HUDEP-2 (cell line): ENCODE data around the gene ZNF850.
"Not testable (repeated sequence)": the region's sequence is repeated elsewhere in the genome, so short reads cannot be mapped to it uniquely, and the experiment has no call there.

Source experiments
- DNase-seq, 76 experiments: peaks; one replicate each; lab custom pipeline; 2025; ENCODE audit not compliant: unreplicated experiment in 76 of 76; lab: John Stamatoyannopoulos, UW

The ZNF850 gene

DNA sequence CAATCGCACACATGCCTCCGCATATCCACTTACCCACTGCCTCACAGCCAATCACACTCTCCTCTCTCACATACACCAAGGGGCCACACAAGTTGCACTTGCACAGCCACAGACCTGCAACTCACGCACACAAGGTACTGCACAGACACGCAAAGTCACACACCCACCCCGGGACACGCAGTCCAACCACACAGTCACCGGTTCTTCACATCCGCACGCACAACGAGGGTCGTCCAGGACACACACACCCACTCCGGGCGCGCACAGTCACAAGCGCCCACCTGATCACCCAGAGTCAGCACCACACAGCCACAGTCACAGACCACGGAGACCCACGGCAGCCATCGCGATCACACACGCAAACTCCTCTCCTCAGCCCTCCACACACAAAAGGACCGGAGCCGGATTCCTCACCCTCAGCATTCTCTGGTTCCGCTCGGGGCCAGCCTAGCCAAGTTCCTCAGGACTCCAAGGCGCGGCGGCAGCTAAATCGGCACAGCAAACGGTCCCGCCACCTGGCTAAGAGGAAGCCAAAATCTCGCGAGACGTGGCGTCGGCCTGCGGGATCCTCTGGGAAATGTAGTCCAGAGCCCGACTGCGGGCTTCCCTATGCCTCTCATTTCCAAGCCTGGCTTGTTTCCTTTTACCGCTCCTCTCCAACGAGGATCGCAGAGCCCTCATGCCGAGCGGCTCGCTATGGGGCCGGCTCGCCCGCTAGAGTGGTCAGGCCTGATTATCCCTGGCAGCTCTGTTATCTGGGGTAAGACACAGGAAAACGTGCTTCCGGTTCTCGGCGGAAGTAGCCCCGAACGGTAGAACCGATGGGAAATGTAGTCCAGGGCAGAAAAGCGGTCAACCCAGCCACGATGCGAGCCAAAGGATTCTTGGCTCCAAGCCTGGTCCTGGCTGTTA lies at the start of gene ZNF850:
TSS of gene ZNF850 (minus strand) at position 497 of the 912 bp plus-strand sequence. CDS start 10,201 bp downstream, outside the sequence.
- DNase-seq: peak; percentile 57 to 99 (median 94)

DNA sequence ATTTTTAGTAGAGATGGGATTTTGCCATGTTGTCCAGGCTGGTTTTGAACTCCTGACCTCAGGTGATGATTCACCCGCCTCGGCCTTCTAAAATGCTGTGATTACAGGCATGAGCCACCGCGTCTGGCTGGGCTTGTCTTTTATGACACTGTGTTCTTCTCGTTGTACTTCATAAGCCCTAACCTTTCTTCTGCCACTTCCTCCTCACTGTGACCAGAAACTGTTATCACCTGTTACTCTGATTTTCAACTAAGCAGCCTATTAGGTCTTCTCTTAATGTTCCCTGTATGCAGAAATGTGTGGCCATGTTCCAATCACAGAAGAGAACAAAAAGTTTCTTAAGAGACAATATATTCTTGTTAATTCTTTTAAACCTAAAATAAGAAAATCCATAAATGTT lies 49.2 kb upstream of the ZNF850 start:
- no peak for DNase-seq

DNA sequence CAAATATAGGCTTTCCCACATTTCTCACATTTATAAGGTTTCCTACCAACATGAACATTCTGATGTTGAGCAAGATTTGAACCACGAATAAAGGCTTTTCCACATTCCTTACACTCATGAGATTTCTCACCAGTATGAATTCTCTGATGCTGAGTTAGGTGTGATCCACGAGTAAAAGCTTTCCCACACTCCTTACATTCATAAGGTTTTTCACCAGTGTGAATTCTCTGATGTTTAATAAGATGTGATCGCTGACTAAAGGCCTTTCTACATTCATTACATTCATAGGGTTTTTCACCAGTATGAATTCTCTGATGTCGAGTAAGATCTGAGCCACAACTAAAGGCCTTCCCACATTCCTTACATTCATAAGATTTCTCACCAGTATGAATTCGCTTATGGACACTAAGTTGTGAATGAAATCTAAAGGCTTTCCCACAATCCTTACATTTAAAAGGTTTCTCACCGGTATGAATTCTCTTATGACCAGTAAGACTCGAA lies 46.6 kb upstream of the ZNF850 start:
- DNase-seq: no peak

DNA sequence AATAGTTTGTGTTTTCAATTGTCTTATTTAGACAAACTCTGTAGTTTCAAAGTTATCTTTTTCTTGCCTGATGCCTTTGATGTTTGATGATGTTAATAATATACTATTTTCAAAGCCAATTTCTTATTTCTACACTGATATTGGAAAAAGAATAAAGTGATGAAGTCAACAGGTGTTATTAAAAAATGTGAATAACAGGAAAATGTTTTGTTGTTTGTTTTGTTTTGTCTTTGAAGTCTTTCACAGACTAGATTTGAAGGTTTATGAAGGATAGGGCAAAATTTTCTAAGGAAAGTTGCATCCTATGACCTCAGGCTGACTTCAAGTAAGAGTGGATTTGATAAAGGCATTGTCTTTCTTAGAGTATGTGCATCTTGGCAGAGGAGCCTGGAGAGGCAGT lies 34.4 kb upstream of the ZNF850 start:
- no peak for DNase-seq

DNA sequence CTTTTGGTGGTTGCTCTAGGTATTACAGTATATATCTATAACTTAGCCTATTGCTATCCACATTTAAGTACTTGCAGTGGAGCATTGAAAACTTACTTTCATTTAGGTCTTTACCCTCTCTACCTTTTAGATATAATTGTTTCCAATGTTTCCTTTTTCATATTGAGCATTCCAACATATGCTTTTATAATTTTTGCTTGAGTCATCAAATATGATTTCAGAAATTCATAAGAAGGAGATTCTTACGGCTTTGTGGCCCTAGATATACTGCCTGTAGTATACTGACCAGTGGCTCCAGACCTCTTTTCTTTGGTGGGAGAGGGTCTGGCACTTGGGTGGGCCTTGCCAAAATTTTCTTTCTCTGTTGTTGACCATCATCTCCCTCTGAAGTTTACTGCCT lies 32.8 kb upstream of the ZNF850 start:
- no peak for DNase-seq

DNA sequence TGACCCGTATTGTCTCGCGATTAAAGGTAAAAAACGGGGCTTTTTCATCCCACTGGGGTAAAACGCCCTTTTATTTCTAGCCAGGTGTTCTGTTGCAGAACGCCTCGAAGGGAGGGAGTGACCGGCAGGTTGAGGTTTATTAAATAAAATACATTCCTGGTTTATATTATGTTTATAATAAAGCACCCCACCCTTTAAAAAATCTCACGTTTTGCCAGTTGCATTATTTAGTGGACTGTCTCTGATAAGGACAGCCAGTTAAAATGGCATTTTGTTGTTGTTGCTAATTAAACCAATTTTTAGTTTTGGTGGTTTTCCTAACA lies 25.1 kb upstream of the ZNF850 start:
- DNase-seq: peak in 1 of 76 experiments; percentile 54

DNA sequence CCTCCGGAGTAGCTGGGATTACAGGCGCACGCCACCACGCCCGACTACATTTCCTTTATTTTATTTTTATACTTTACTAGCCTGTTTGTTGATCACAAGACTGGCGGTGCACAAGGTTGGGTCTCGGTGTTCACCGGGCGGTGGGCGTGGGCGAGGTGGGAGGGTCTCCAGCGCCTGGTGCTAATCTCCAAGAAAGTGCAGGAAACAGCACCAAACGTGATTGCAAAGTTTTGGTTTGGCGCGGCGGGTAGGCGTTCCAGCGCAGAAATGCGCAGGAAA lies 24.0 kb upstream of the ZNF850 start:
- no peak for DNase-seq

DNA sequence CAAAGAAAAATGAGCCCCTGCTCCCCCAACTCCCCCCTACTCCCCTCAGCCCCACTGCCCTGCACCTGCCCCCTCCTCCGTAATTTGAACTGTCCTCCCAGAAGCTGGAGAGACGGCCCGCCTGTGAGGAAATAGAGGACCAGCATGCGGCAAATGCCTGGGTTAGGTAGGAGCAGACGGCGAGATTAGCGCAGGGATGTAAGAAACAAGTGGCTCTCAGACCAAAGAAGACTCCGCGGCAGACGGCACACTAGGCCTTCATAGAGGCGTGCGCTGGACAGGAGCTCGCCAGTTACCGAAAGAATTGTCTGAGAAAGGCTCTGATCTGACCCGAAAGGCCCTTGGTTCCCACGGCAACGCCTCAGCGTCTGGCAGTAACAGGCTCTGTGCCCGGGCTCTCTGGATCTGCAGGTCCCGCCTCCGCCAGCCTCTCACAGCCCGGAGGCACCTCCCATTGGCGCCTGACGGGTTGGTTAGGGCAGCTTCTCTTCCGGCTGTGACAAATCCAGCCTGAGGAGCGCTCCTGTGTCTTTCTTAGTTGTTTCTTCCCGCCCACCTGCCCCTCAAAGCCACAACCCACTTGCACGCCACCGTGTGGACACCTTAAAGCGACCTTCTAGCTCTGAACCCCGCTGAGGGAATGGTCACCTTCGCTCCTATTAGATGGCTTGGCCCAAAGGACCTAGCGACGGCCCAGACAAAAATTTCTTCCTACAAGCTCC lies 19.0 kb upstream of the ZNF850 start:
- DNase-seq: not testable (repeated sequence)

DNA sequence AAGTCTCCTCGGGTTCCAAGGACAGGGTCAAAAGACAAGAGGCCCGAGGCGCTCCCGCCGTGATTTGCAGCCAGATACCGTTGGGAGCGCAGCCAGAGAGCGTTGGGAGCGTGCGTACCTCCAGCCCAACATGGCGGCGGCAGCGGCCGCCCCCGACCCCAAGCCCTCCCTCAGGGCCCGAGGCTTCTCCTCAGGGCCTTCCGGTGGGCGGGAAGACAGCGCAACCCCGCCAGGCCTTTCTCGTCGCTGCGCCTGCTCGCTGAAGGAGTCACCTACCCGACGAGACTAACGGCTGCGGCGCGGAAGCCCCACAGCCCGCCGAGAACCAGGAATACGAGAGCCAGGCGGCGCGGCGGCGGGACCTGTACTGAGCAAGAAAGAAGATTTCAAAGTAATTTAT lies 3.2 kb upstream of the ZNF850 start:
- DNase-seq: no peak

DNA sequence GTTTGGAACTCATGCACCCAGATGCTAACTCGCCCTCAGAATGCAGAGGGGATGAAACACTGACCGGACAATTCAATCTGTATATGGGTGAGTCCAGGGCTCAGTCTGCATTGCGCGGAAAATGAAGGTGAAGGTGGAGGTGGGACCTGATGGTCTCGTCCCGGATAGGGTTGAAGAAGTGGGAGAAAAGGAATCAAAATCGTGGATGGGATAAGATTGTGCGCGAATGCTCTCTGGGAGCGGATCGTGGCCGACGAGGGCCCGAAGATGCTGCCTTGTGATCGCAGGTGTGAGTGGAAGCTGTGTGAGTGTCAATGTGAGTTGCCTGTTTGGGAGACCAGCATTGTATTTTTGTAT lies 594 bp upstream of the ZNF850 start:
- DNase-seq: no peak

DNA sequence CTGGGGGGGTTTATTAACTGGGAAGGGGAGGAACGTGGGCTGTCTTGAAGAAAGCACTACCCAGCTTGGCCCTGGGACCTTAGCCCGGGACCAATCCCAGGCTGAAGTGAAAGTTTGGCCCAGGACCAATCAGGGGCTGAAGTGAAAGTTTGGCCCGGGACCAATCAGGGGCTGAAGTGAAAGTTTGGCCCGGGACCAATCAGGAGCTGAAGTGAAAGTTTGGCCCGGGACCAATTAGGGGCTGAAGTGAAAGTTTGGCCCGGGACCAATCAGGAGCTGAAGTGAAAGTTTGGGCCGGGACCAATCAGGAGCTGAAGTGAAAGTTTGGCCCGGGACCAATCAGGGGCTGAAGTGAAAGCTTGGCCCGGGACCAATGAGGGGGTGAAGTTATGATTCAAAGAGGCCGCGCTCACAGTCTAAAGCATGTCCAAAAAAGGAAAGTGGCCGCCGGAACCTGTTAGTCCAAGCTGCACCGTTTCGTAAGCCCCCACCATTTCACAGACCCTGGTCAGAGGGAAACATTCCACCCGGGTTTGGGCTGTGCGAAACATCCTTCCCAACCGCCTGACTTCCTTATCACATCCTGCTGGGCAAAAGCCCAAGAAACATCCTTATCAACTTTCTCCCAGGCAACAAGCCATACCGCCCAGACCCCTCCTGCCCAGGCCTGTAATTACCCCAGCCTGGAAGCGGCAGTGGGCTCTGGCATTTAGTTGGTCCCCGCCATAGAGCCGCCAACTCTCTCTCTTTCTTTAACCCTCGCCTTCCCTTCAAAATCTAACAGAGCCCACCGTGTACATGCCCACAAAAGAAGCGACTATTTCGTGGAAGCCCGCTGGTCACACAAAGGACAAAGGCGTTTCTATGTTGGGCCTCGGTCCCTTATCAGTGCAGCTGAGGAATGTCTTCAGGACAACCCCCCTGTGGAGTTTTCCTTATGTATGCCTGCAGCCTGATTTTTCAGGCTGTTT lies 1.1 kb downstream of the ZNF850 start:
- DNase-seq: peak; percentile 34 to 97 (median 84)

DNA sequence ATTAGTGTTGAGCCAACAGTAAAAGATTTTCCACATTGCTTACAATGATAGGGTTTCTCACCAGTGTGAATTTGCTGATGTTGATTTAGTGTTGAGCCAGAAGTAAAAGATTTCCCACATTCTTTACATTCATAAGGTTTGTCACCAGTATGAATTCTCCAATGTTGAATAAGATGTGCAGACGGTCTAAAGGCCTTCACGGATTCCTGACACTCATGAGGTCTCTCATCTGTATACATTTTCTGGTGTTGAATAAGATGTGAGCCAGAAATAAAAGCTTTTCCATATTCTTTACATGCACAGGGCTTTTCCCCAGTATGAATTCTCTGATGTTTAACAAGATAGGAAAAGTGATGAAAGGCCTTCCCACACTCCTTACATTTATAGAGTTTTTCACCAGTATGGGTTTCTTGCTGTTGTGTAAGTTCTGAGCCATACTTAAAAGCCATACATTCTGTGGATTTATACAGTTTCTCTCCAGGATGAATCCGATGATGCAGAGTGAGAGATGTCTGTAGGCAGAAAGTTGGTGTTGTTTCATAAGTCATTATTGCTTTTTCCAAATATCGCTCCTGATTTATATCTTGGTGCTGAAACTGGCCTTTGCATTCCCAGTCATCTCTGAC lies 22.4 kb downstream of the ZNF850 start:
- no peak for DNase-seq

DNA sequence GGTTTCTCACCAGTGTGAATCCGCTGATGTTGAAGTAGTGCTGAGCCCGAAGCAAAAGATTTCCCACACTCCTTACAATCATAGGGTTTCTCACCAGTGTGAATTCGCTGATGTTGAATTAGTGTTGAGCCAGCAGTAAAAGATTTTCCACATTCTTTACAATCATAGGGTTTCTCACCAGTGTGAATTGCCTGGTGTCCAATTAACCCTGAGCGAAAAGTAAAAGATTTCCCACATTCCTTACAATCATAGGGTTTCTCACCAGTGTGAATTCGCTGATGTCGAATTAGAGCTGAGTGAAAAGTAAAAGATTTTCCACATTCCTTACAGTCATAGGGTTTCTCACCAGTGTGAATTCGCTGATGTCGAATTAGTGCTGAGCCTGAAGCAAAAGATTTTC lies 23.0 kb downstream of the ZNF850 start:
- DNase-seq: not testable (repeated sequence)

DNA sequence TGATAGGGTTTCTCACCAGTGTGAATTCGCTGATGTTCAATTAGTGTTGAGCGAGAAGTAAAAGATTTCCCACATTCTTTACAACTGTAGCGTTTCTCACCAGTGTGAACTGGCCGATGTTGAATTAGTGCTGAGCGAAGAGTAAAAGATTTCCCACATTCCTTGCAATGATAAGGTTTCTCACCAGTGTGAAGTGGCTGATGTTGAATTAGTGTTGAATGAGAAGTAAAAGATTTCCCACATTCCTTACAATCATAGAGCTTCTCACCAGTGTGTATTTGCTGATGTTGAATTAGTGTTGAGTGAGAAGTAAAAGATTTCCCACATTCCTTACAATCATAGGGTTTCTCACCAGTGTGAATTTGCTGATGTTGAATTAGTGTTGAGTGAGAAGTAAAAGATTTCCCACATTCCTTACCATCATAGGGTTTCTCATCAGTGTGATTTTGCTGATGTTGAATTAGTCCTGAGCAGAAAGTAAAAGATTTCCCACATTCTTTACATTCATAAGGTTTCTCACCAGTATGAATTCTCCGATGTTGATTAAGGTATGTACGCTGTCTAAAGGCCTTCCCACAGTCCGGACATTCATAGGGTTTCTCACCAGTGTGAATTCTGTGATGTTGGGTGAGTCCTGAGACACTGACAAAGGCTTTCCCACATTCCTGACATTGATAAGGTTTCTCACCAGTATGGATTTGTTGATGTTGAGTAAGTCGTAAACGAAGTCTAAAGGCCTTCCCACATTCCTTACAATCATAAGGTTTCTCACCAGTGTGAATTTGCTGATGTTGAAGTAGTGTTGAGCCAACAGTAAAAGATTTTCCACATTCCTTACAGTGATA lies 24.0 kb downstream of the ZNF850 start:
- DNase-seq: no peak

DNA sequence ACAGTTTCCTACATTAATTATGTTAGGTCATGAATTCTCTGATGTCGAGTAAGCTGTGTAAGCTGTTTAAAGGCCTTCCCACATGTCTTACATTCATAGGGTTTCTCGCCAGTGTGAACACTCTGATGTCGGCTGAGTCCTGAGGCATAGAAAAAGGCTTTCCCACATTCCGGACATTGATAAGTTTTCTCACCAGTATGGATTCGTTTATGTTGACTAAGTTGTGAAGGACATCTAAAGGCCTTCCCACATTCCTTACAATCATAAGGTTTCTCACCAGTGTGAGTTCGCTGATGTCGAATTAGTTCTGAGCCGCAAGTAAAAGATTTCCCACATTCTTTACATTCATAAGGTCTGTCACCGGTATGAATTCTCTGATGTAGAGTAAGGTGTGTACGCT lies 24.9 kb downstream of the ZNF850 start:
- DNase-seq: no peak

DNA sequence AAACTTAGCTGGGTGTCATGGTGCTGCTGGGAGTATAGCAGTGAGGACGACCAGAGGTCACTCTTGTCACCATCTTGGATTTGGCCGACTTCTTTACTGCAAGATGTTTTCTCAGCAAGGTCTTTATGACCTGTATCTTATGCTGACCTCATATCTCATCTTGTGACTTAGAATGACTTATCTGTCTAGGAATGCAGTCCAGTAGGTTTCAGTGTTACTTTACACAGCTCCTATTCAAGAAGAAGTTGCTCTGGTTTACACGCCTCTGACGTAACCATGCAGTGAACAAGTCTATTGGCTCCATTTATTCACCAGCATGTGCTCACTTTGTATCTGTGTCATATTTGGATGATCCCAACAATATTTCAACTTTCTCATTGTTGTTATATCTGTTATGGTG lies 26.7 kb downstream of the ZNF850 start:
- DNase-seq: no peak

DNA sequence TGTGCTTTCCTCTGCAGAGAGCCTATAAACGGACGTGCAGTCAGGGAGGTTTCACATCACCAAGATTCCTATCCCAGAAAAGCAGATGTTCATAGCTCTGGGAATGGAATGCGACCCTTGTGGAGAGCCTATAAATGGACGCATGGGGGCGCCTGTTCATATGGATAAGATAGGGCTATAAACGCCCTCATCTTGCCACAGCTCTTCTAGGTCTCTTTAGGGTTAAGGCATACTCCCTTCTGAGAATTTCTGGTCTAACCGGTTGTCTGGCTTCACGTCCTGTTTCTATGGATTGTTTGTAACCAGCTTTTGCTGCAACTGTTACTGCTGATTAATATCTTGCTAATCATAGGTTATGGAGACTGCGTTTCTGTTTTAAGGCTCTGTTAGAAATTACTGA lies 36.4 kb downstream of the ZNF850 start:
- DNase-seq: not testable (repeated sequence)

DNA sequence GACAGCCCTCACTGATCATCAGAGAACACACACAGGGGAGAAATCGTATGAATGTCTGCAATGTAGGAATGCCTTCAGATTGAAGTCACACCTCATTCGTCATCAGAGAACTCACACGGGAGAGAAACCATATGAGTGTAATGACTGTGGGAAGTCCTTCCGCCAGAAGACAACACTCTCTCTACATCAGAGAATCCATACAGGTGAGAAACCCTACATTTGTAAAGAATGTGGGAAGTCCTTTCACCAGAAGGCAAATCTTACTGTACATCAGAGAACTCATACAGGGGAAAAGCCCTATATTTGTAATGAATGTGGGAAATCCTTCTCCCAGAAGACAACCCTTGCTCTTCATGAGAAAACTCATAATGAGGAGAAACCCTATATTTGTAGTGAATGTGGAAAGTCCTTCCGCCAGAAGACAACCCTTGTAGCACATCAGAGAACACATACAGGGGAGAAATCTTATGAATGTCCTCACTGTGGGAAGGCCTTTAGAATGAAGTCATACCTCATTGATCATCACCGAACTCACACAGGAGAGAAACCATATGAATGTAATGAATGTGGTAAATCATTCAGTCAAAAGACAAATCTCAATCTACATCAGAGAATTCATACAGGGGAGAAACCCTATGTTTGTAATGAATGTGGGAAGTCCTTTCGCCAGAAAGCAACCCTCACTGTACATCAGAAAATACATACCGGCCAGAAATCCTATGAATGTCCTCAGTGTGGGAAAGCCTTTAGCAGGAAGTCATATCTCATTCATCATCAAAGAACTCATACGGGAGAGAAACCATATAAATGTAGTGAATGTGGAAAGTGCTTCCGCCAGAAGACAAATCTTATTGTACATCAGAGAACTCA lies 52.7 kb downstream of the ZNF850 start:
- DNase-seq: no peak

DNA sequence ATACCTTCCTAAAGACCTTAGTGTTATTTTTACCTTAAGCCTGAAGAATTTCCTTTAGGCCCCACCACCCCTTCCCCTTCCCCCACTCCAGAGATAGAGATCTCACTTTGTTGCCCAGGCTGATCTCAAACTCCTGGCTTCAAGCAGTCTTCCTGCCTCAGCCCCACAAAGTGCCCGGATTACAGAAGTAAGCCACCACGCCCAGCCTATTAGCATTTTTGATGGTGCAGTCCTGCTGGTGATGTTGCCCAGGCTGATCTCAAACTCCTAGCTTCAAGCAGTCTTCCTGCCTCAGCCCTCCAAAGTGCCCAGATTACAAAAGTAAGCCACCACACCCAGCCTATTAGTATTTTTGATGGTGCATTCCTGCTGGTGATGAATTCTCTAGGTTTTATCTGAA lies 63.2 kb downstream of the ZNF850 start:
- no peak for DNase-seq
